Endothelial cell of umbilical vein (primary cell): Measurements from ENCODE around the gene RHOH. TPM values are rescaled to one million over a fixed set of nuclear protein-coding genes. Genes with fewer than 3 reads are reported as not detected.

Experiments used
- BruUV-seq: library from RNA; stranded (reverse); fragments of 400-500 nt; replicated peaks from 2 replicates; lab custom pipeline; 2021; lab: Mats Ljungman, UMichigan
- CTCF ChIA-PET: fragments of 300-600, 350-600 bp; sonication (Branson Sonifier 250); formaldehyde crosslinking; loops from one replicate; lab custom pipeline; 2021; ENCODE audit warnings: antibody characterized with exemption, inconsistent platforms; lab: Charles Lee
- POLR2A ChIA-PET: fragments of 300-600, 350-600 bp; sonication (Branson Sonifier 250); formaldehyde crosslinking; loops from one replicate; lab custom pipeline; 2021; ENCODE audit warnings: antibody characterized with exemption, inconsistent platforms; lab: Charles Lee
- DNase-seq: peaks from one replicate; pipeline ENCODE4 v3.0.0-alpha.2; 2011; ENCODE audit warnings: low read depth, low spot score
- FAIRE-seq: peaks from 2 replicates; lab custom pipeline; 2011; peaks lifted over from hg19 to GRCh38; lab: Jason Lieb, UNC
- H2AFZ ChIP-seq: 2 replicates; pipeline ENCODE4 v1.6.0; 2012; ENCODE audit warnings: low read depth, low read length, control low read depth, inconsistent platforms
- H3K27ac ChIP-seq: 2 replicates; pipeline ENCODE4 v1.5.1; 2011; ENCODE audit warnings: low read depth, mild to moderate bottlenecking, control low read depth, low read length, moderate library complexity; ENCODE audit not compliant: insufficient read depth
- H3K27me3 ChIP-seq, 2 experiments: 2 replicates each; pipeline versions ENCODE4 v1.6.0 to v1.6.1; 2011; ENCODE audit warnings: low read length in 2 of 2, mixed read lengths in 1 of 2; ENCODE audit not compliant: control insufficient read depth in 2 of 2, insufficient read depth in 2 of 2
- H3K36me3 ChIP-seq, 2 experiments: 2 replicates in 1 of 2; 3 replicates in 1 of 2; pipeline ENCODE4 v1.5.1; 2011; ENCODE audit warnings: low read length in 2 of 2, mild to moderate bottlenecking in 1 of 2, moderate library complexity in 1 of 2; ENCODE audit not compliant: control insufficient read depth in 2 of 2, insufficient read depth in 2 of 2; ENCODE audit errors: extremely low read depth in 1 of 2
- H3K4me1 ChIP-seq: 3 replicates; pipeline ENCODE4 v1.5.1; 2011; ENCODE audit warnings: mild to moderate bottlenecking, low read length; ENCODE audit not compliant: control insufficient read depth, insufficient read depth; ENCODE audit errors: extremely low read depth
- H3K4me2 ChIP-seq: 2 replicates; pipeline ENCODE4 v1.6.1; 2011; ENCODE audit warnings: low read length, control low read depth, mixed read lengths; ENCODE audit not compliant: insufficient read depth
- H3K4me3 ChIP-seq, 3 experiments: fragments of 200-600 bp in 1 of 3; sonication (generic), shearing (Covaris generic) in 1 of 3; replicated peaks in 1 of 3; 2 replicates each; pipeline ENCODE4 v1.5.1; 2011 to 2016; ENCODE audit warnings: control low read depth in 3 of 3, low read length in 3 of 3, mild to moderate bottlenecking in 2 of 3, inconsistent platforms in 1 of 3, low read depth in 1 of 3, moderate library complexity in 1 of 3; ENCODE audit not compliant: insufficient read depth in 1 of 3
- H3K79me2 ChIP-seq: 2 replicates; pipeline ENCODE4 v1.6.0; 2012; ENCODE audit warnings: low read length, inconsistent platforms; ENCODE audit not compliant: control insufficient read depth, insufficient read depth
- H3K9ac ChIP-seq: replicated peaks from 2 replicates; pipeline ENCODE3; 2011; ENCODE audit warnings: low read length, control low read depth; ENCODE audit not compliant: insufficient read depth; ENCODE audit errors: extremely low read depth
- H3K9me1 ChIP-seq: replicated peaks from 3 replicates; pipeline ENCODE4 v1.6.0; 2011; ENCODE audit warnings: mild to moderate bottlenecking, low read length; ENCODE audit not compliant: control insufficient read depth, insufficient read depth; ENCODE audit errors: extremely low read depth
- H3K9me3 ChIP-seq: replicated peaks from 2 replicates; pipeline ENCODE4 v1.5.1; 2012; ENCODE audit warnings: low read length, inconsistent platforms; ENCODE audit not compliant: control insufficient read depth, insufficient read depth
- H4K20me1 ChIP-seq: replicated peaks from 2 replicates; pipeline ENCODE3; 2011; ENCODE audit warnings: mild to moderate bottlenecking, low read length; ENCODE audit not compliant: control insufficient read depth, insufficient read depth; ENCODE audit errors: extremely low read depth
- CTCF ChIP-seq, 2 donors: IDR thresholded peaks; 1 replicate in 1 of 2; 2 replicates in 1 of 2; pipeline ENCODE4 v1.5.1; 2011; ENCODE audit warnings: low read length in 2 of 2, mild to moderate bottlenecking in 2 of 2, moderate library complexity in 2 of 2, control low read depth in 1 of 2, inconsistent platforms in 1 of 2, low read depth in 1 of 2; ENCODE audit not compliant: insufficient read depth in 1 of 2; ENCODE audit errors: extremely low read depth in 1 of 2
- EZH2 ChIP-seq: IDR thresholded peaks from 2 replicates; pipeline ENCODE4 v1.6.1; 2012; ENCODE audit warnings: borderline replicate concordance, low read depth, mild to moderate bottlenecking, moderate library complexity, low read length, inconsistent platforms; ENCODE audit not compliant: severe bottlenecking
- FOS ChIP-seq: IDR thresholded peaks from 2 replicates; pipeline ENCODE4 v1.6.1; 2011; ENCODE audit warnings: mild to moderate bottlenecking, low read length, moderate library complexity, borderline replicate concordance; ENCODE audit not compliant: insufficient read depth
- GATA2 ChIP-seq: IDR thresholded peaks from 2 replicates; pipeline ENCODE4 v1.7.0; 2011; ENCODE audit warnings: low read depth, mild to moderate bottlenecking, moderate library complexity, mixed read lengths, low read length; ENCODE audit not compliant: insufficient read length, insufficient read depth
- JUN ChIP-seq: IDR thresholded peaks from 2 replicates; pipeline ENCODE4 v1.6.1; 2011; ENCODE audit warnings: borderline replicate concordance, low read depth; ENCODE audit not compliant: insufficient read length, insufficient read depth
- MAX ChIP-seq: IDR thresholded peaks from 2 replicates; pipeline ENCODE4 v1.6.1; 2011; ENCODE audit not compliant: insufficient read depth, insufficient read length
- MYC ChIP-seq: IDR thresholded peaks from one replicate; pipeline ENCODE4 v1.6.1; 2011; ENCODE audit warnings: mild to moderate bottlenecking, low read depth, low read length
- POLR2A ChIP-seq: IDR thresholded peaks from 2 replicates; pipeline ENCODE4 v1.6.1; 2012; ENCODE audit warnings: low read depth, mild to moderate bottlenecking, control low read depth, low read length
- POLR2AphosphoS5 ChIP-seq: IDR thresholded peaks from 2 replicates; pipeline ENCODE4 v1.6.1; 2012; ENCODE audit warnings: low read depth, mild to moderate bottlenecking, control low read depth, low read length, moderate library complexity; ENCODE audit not compliant: insufficient read depth
- dilution Hi-C: fragments of 300-500 bp; cut with MboI; formaldehyde crosslinking; loops from one replicate; pipeline ENCODE4 v1.15.0; 2019; ENCODE audit warnings: low sequenced_read_pairs; ENCODE audit not compliant: extremely low pct_ligation_motif_present
- intact Hi-C: fragments of 100-400 bp; cut with micrococcal nuclease; formaldehyde crosslinking; loops from one replicate; pipeline ENCODE4 v1.10.0; 2022
- polyA plus RNA-seq, 4 experiments: library from polyadenylated mRNA; depleted of rRNA in 3 of 4; stranded (reverse) in 3 of 4; unstranded in 1 of 4; fragments of >200 nt; gene quantifications; 2 replicates each; pipeline versions ENCODE4 v1.2.1 to v1.2.3, GENCODE V29; 2011 to 2012; ENCODE audit warnings: missing spikeins in 1 of 4
- total RNA-seq: library from RNA; stranded (reverse); gene quantifications from 2 replicates; pipeline ENCODE4 v1.2.3, GENCODE V29; 2021

Gene RHOH
- total and polyA plus RNA-seq, 2 donors (not counting 3 experiments of a cell fraction or from before 2014, with no cell fraction given), result not detected

DNA sequence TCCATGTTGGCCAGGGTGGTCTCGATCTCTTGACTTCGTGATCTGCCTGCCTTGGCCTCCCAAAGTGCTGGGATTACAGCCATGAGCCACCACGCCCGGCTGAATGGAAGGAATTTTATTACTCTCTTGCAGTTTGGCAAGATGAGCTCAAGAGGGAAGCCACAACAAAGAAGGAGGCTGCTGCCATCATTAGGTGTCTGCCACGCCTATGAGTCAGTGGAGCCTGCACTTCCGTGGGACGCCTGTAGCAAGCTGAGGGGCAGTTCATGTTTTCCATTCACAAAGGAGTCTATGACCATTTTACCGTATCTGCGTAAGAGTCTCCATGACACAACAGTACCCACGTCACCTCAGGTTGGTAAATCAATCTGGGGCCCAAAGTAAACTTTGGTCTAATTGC lies 87.1 kb downstream of the RHOH start:
- no peaks in the 10 kb centered on the region for H3K79me2 ChIP-seq
- intact Hi-C loops (no loop called here), dilution Hi-C loops (no loop called here)
- no peak overlapping the region for H3K4me3 ChIP-seq
- ChIA-PET CTCF (interaction anchor here (1.0 kb wide), 1 partner anchor 9 kb away, joined by 3 read pairs; no protein-coding TSS in a partner anchor), POLR2A (no interaction called here)
- H2AFZ ChIP-seq, result no peak overlapping the region
- DNase-seq (no peak), FAIRE-seq (no peak)
- no peaks in the 10 kb centered on the region for H3K9me3 ChIP-seq
- no peaks in the 10 kb centered on the region for H3K36me3 ChIP-seq
- no peak overlapping the region for H3K27ac ChIP-seq
- H3K4me1 ChIP-seq, result no peaks in the 10 kb centered on the region
- H3K4me2 ChIP-seq, result no peak overlapping the region
- TF ChIP-seq MYC (no peak), EZH2 (no peak), FOS (no peak), MAX (no peak)
- no peaks in the 10 kb centered on the region for H3K27me3 ChIP-seq
- no peaks in the 10 kb centered on the region for H3K9me1 ChIP-seq
- no peaks in the 10 kb centered on the region for H4K20me1 ChIP-seq
- no peak overlapping the region for H3K9ac ChIP-seq
- BruUV-seq, result no TSS peak

GRCh38 chr4:40285692-40286091 lies 88.9 kb downstream of the RHOH start:
- Histone ChIP-seq H3K9me3 (no peaks in the 10 kb centered on the region), H4K20me1 (no peaks in the 10 kb centered on the region), H3K4me2 (no peak overlapping the region), H3K27ac (no peak overlapping the region), H2AFZ (no peak overlapping the region), H3K79me2 (no peaks in the 10 kb centered on the region), H3K27me3 (peaks cover 0 to 2% of the 10 kb centered on the region in 2 experiments), H3K36me3 (no peaks in the 10 kb centered on the region), H3K9me1 (no peaks in the 10 kb centered on the region), H3K4me1 (no peaks in the 10 kb centered on the region), H3K9ac (no peak overlapping the region), H3K4me3 (no peak overlapping the region)
- DNase-seq (no peak), FAIRE-seq (no peak)
- ChIA-PET POLR2A (no interaction called here), CTCF (no interaction called here)
- no peak for TF ChIP-seq MYC
- TF ChIP-seq POLR2AphosphoS5, result no peak
- TF ChIP-seq EZH2, result no peak
- TF ChIP-seq CTCF (IDR thresholded peaks at IDR 0.05; ENCODE audit: extremely low read depth in 1 of 2, insufficient read depth in 1 of 2, low read depth in 1 of 2, low read length in 2 of 2), result no peak
- TF ChIP-seq FOS, result no peak
- TF ChIP-seq MAX, result no peak
- no peak for TF ChIP-seq POLR2A
- no peak for TF ChIP-seq GATA2
- no peak for TF ChIP-seq JUN
- dilution Hi-C loops (no loop called here), intact Hi-C loops (no loop called here)
- no TSS peak for BruUV-seq
